CMK (cell line): Measurements from ENCODE around the gene GALC.

Experiments
- DNase-seq: peaks from one replicate; pipeline ENCODE4 v3.0.0-alpha.2; 2010; ENCODE audit warnings: low read depth

Gene GALC

DNA sequence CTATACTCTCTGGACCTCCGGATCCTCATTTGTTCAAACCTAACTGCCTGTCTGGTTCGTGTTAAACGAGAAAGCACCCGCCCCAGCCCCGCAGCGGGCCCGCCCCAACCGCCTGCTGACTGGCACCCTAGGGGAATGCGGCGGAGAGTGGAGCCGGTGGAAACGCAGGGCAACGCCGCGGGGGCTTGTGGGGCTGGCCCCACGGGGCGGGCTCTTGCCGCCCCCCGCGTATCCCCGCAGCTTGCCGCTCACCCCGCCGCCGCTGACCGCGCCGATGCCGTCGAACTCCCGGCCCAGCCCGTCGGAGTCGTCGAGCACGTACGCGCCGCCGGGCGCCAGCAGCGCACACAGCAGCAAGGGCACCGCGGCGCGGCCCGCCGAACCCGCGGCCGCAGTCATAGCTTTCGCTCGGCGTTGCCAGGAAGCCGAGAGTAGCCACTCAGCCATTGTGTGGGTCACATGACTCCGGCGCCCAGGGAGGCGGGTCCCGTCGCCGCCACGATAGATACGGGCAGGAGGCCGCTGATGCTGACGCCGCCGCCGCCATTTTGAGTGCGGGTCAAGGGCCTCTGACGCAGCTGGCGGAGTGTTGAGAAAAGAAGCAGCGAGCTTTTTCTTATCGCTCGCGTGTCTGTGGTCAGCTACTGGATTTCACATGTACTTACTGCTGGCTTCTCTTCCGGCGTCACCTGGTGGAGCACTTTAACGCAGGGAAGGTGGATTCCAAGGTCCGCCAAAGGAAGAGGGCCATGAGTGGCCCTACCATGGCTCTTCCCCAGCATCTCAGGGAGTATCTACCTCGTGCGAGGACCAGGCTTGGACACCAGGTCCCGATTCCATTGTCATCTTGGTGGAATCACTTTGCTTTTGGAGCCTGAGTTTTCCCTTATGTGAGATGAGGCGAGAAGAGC, at the start of gene GALC:
Gene GALC, minus strand, starts transcription at position 465 of the 911 bp plus-strand sequence. Its CDS starts 18 bp downstream, at position 447.
- DNase-seq = peak; percentile 60

- DNase-seq = no peak
Observed at GRCh38 chr14:88040146-88040545, 47.2 kb upstream of the GALC start.

DNA sequence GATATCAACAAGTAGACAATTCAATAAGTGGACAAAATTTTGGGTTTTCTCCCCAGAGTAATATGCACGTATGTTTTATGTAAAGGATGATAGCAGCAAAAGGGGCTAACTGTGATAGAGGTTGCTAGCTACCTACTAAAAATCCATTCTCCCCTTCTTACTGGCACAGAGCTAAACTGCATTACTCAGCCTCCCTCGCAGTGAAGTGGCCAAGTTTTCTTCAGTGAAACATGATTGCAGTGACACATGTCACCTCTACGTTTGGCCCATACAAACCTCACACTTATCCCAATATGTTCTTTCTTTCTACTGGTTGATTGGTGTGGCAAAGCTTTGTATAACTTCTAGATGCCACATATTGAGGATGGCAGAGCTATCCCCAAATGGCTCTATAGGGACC, 46.2 kb upstream of the GALC start:
- no peak for DNase-seq

GRCh38 chr14:88037325-88037724, 44.3 kb upstream of the GALC start:
- DNase-seq = no peak

- DNase-seq = no peak
Observed at GRCh38 chr14:88036422-88036821, 43.4 kb upstream of the GALC start.

DNA sequence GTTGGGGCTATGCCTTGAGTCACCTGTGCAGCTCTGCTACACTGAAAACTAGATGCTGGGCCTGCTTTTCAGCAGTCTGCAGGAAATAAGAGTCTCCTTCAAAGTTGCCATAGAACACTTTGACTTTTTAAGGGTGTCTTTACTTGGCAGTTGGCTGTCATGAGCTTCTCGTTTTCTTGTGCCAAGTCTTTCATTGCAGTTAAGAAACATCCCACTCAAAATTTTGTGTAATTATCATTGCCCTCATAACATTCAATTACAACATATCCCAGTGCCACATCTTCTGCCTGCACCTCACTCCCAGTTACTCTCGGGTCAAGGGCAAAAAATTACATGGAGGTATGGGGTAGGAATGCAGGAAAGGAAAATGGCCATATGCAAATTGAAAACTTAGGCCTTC, 41.1 kb upstream of the GALC start:
- no peak for DNase-seq

DNA sequence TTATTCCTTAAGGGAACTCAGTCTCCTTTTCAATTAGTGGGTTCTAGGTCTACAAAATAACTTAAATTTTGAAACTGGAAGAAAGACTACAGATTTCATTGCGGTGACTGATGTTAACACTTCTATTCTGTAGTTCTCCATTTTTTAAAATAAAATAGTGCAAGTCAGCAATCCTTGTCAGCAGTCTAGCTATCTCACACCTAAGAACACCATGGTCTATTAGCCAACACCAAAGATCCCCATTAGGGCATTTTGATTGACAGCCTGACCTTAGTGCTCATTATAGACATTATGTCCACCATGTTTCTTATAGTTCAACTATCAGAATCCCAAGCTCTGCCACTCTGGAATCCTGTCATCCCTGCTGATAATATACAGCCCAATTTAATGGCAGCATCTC, 39.4 kb upstream of the GALC start:
- no peak for DNase-seq

GRCh38 chr14:88030892-88031291, 37.9 kb upstream of the GALC start:
- no peak for DNase-seq

GRCh38 chr14:88030079-88030478, 37.1 kb upstream of the GALC start:
- DNase-seq = no peak

GRCh38 chr14:88029500-88029899, 36.5 kb upstream of the GALC start:
- DNase-seq = no peak

DNA sequence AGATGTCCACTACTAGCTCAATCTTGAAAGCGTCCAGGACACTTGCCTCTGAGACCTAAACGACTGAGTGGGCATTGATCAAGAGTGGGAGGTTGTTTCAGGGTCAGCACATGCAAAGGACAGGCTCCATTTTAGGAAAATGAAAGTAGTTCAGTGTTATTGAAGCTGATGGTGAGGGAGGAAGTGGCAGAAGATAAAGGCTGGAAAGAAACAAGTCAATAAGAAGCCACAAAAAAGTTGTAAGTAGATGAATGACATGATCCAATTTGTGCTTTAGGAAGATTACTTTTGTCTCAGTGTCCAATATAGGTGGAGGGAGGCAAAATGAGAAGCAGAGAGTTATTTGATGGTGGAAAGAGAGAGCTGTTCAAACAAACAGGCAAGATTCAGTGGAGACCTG, 33.9 kb upstream of the GALC start:
- DNase-seq = no peak

GRCh38 chr14:88025313-88025712, 32.3 kb upstream of the GALC start:
- no peak for DNase-seq

- peak; percentile 67 for DNase-seq
Observed at GRCh38 chr14:88024252-88025086, 31.5 kb upstream of the GALC start.

DNA sequence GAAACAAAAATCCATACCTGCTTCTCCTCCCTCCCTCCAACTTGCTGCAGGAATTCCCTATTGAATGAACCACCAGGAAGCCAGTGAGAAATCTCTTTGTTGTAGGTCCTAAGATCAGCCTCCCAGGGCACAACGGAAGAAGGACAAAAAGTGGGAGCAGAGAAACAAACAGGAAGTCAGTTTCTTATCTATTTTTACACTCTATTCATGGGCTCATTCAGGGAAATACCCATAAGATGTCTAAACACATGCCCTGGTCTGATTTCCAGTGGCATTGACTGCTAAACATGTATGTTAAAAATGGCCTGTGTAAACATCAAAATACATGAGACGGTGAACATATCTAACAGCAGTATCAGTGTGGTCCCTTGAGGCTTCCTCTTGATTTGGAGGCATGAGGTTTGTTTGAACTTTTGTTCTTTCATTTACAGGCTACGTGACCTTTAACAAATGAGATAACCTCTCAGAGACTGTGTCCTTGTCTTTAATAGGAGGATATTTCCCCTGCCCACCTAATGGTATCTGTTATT, 30.7 kb upstream of the GALC start:
- peak; percentile 66 for DNase-seq

DNA sequence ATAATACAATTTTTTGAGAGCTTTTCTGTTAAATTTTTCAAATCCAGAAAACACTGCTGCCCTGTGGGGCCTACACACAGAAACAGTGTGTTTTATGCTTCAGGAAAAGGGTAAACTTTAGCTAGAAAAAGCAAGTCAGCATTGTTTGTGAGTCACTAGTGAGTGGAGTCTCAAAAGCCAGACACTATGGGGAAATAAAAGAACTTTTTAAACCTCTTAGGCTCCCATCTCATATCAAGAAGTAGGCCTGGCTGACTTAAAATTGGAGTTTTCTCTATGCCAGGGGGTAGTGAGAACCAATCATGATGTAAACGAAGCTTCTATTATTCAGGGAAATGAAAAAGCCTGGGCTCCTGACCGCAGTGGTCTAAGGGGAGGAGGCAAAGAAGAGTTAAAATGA, 24.6 kb upstream of the GALC start:
- DNase-seq = no peak

- no peak for DNase-seq
Observed at GRCh38 chr14:88016768-88017167, 23.8 kb upstream of the GALC start.

DNA sequence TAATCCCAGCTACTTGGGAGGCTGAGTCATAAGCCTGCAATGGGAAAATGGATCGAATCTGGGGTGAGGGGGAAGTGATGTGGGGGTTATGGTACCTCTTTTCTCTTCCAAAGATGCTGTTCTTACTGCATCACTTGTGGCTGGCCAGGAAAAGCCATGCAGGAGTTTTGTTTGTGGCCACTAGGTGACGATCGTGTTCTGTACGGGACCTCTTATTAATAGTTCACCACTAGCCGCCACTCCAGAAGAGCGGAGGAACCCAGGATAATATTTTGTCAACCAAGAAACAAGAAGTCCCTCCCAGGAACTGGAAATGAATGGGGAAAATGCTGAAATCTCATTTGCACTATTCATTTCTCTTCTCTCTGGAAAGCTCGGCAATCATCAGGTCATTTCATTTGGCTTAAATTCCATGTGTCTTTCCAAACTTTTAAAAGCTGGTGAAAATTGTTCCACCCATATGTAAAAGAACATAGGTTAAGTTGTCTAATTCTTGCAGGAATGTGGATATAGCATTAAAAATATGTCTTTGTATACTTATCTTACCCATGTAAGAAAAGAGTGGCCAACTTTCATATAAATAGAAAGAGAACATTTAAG, 20.9 kb upstream of the GALC start:
- no peak for DNase-seq

- no peak for DNase-seq
Observed at GRCh38 chr14:88012495-88012894, 19.5 kb upstream of the GALC start.

DNA sequence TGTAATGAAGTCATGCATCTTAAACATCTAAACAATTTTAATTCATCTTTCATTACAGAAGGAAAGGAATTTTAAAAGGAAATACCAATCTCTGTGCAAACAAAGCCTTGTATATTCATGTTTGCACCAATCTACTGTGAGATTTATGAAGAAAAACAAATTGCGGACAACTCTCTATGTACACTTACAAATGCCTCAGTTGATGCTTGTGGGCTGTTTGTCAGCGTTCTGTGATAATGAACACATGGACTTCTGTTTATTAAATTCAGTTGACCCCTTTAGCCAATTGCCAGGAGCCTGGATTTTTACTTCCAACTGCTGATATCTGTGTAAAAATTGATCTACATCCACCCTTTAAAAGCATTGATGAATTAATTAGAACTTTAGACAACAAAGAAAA, 17.3 kb upstream of the GALC start:
- DNase-seq = no peak

- DNase-seq = no peak
Observed at GRCh38 chr14:88009486-88009885, 16.5 kb upstream of the GALC start.

DNA sequence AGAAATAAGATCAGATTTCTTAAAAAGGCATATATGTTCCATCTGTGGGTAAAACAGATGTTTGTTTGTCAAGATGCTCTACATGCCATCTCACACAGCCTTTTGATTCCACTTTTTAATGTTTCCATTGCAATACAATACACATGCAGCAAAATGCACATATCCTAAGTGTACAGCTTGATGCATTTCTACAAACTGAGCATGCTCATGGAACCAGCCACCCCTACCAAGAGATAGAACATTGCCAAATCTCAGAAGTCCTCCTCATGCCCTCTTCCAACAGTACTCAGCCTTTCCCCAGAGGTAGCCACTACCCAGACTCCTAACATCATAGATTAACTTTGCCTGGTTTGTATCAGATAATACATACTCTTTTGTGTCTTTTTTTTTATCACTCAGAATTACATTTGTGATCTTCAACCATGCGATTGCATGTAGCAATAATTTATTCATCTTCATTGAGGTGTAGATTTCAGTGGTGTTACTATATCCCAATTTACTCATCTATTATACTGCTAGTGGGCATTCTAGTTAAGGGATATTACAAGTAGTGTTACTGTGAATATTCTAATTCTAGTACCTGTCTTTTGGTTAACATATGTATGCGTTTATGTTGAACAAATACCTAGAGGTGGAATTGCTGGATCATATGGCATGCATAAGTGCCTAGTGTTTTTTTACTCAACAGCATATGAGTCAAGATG, 15.2 kb upstream of the GALC start:
- DNase-seq = no peak

DNA sequence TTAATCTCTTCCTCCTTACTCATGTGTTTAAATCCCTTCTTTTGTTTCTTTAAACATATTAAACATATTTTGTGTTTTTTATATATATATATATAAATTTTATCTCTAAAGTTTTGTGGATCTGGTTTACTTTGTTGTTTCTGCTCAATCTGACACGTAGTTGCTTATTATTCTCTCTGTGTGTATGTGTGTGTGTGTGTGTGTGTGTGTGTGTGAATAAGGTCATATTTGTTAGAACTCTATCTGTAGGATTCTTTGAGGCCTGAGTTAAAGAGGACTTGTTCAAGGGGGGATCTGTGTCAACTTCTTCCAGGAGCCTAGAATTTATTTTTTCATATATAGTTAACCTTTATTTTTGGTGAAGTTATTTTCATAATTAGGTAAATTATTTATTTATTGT, 14.6 kb upstream of the GALC start:
- DNase-seq = no peak
